SK-N-SH (cell line): ENCODE data around the gene LRIT2. TPM values are rescaled to one million over a fixed set of nuclear protein-coding genes. Genes with fewer than 3 reads are reported as not detected.
A peak's percentile ranks its signal among the peaks of the same experiment; 100 is the strongest.

ENCODE experiments used
- CTCF ChIA-PET: fragments of 300-600, 350-600 bp; formaldehyde crosslinking; extraction: SDS; loops from one replicate; lab custom pipeline; 2021; lab: Yijun Ruan, JAX
- POLR2A ChIA-PET: fragments of 350-600 bp; sonication (Branson Sonifier 250); formaldehyde crosslinking; extraction: SDS; loops from one replicate; lab custom pipeline; 2020; ENCODE audit warnings: antibody characterized with exemption, inconsistent platforms; lab: Yijun Ruan, JAX
- DNase-seq: peaks from one replicate; pipeline ENCODE4 v3.0.0; 2012
- H2AFZ ChIP-seq: fragments of 200-600 bp; sonication (generic); 2 replicates; pipeline ENCODE4 v1.8.1; 2016; ENCODE audit warnings: antibody characterized with exemption, mild to moderate bottlenecking, low read depth
- H3F3A ChIP-seq: fragments of 200-600 bp; sonication (generic); replicated peaks from 2 replicates; pipeline ENCODE3; 2016; ENCODE audit warnings: antibody characterized with exemption, mild to moderate bottlenecking; ENCODE audit not compliant: insufficient read depth
- H3K27ac ChIP-seq, 2 experiments: fragments of 200-500 bp in 1 of 2; fragments of 200-600 bp in 1 of 2; sonication (Bioruptor generic) in 1 of 2; sonication (generic), shearing (Covaris generic) in 1 of 2; 2 replicates each; pipeline versions ENCODE4 v1.5.1 to v1.6.1; 2014 to 2016; ENCODE audit warnings: low read depth in 2 of 2, inconsistent platforms in 1 of 2, low read length in 1 of 2, mild to moderate bottlenecking in 1 of 2, mixed read lengths in 1 of 2
- H3K27me3 ChIP-seq: fragments of 200-600 bp; sonication (generic), shearing (Covaris generic); 2 replicates; pipeline ENCODE4 v1.6.1; 2016; ENCODE audit warnings: mixed run types; ENCODE audit not compliant: insufficient read depth
- H3K36me3 ChIP-seq, 2 experiments: fragments of 200-500 bp in 1 of 2; fragments of 200-600 bp in 1 of 2; sonication (Bioruptor generic) in 1 of 2; sonication (generic) in 1 of 2; replicated peaks in 1 of 2; 2 replicates each; pipeline versions ENCODE3 to v1.5.1; 2014 to 2016; ENCODE audit warnings: low read length in 1 of 2, mild to moderate bottlenecking in 1 of 2; ENCODE audit not compliant: insufficient read depth in 2 of 2, control insufficient read depth in 1 of 2
- H3K4me1 ChIP-seq, 2 experiments: fragments of 200-500 bp in 1 of 2; fragments of 200-600 bp in 1 of 2; sonication (Bioruptor generic) in 1 of 2; sonication (generic), shearing (Covaris generic) in 1 of 2; 2 replicates each; pipeline versions ENCODE4 v1.5.1 to v1.6.1; 2014 to 2016; ENCODE audit warnings: low read depth in 1 of 2, low read length in 1 of 2, mixed run types in 1 of 2; ENCODE audit not compliant: insufficient read depth in 2 of 2, control insufficient read depth in 1 of 2
- H3K4me2 ChIP-seq: fragments of 200-600 bp; sonication (generic), shearing (Covaris generic); 2 replicates; pipeline ENCODE4 v1.6.1; 2017; ENCODE audit warnings: mixed run types
- H3K4me3 ChIP-seq, 2 experiments: fragments of 200-500 bp in 1 of 2; fragments of 200-600 bp in 1 of 2; sonication (Bioruptor generic) in 1 of 2; sonication (generic), shearing (Covaris generic) in 1 of 2; 2 replicates each; pipeline versions ENCODE4 v1.5.1 to v1.8.1; 2014 to 2016; ENCODE audit warnings: low read depth in 2 of 2, inconsistent platforms in 1 of 2, low read length in 1 of 2, mild to moderate bottlenecking in 1 of 2, mixed read lengths in 1 of 2, moderate library complexity in 1 of 2
- H3K79me2 ChIP-seq: fragments of 200-600 bp; sonication (generic); 2 replicates; pipeline ENCODE4 v1.8.1; 2017; ENCODE audit warnings: mild to moderate bottlenecking; ENCODE audit not compliant: insufficient read depth
- H3K9ac ChIP-seq: fragments of 200-600 bp; sonication (generic); 2 replicates; pipeline ENCODE4 v1.6.1; 2017; ENCODE audit warnings: mixed run types
- H3K9me2 ChIP-seq: fragments of 200-600 bp; sonication (generic); 2 replicates; pipeline ENCODE4 v1.6.1; 2017; ENCODE audit warnings: mixed run types
- H3K9me3 ChIP-seq: fragments of 200-600 bp; sonication (generic); 2 replicates; pipeline ENCODE4 v1.6.1; 2017; ENCODE audit warnings: mixed run types, mild to moderate bottlenecking, moderate library complexity
- H4K20me1 ChIP-seq: fragments of 200-600 bp; sonication (generic); 2 replicates; pipeline ENCODE4 v1.6.1; 2017; ENCODE audit warnings: mild to moderate bottlenecking, mixed run types; ENCODE audit not compliant: insufficient read depth
- ELF1 ChIP-seq: IDR thresholded peaks from 2 replicates; pipeline ENCODE4 v1.4.0; 2012
- EP300 ChIP-seq, 2 experiments: IDR thresholded peaks; 2 replicates each; pipeline versions ENCODE4 v1.4.0 to v1.6.1; 2012; ENCODE audit warnings: borderline replicate concordance in 1 of 2, low read depth in 1 of 2, low read length in 1 of 2
- EZH2phosphoT487 ChIP-seq: fragments of 200-600 bp; sonication (generic); IDR thresholded peaks from 2 replicates; pipeline ENCODE4 v1.6.1; 2017; ENCODE audit warnings: low read depth, mixed run types, mild to moderate bottlenecking, antibody characterized with exemption, moderate library complexity, borderline replicate concordance
- FOSL2 ChIP-seq: IDR thresholded peaks from 2 replicates; pipeline ENCODE4 v1.4.0; 2012; ENCODE audit warnings: low read depth, mild to moderate bottlenecking, moderate library complexity, borderline replicate concordance
- FOXJ3 ChIP-seq: sonication (generic); formaldehyde crosslinking; IDR thresholded peaks from 2 replicates; pipeline ENCODE4 v1.5.1; 2020; ENCODE audit warnings: mild to moderate bottlenecking, missing genetic modification reagents
- FOXM1 ChIP-seq: IDR thresholded peaks from 2 replicates; pipeline ENCODE4 v1.4.0; 2012; ENCODE audit warnings: low read depth, mild to moderate bottlenecking
- GABPA ChIP-seq: IDR thresholded peaks from 2 replicates; pipeline ENCODE4 v1.4.0; 2012; ENCODE audit warnings: low read depth, mild to moderate bottlenecking
- GATA2 ChIP-seq: sonication (generic); formaldehyde crosslinking; IDR thresholded peaks from 2 replicates; pipeline ENCODE4 v1.5.0; 2020; ENCODE audit warnings: mild to moderate bottlenecking, missing genetic modification reagents
- JUND ChIP-seq: IDR thresholded peaks from 2 replicates; pipeline ENCODE4 v1.4.0; 2012
- MEF2A ChIP-seq: IDR thresholded peaks from 2 replicates; pipeline ENCODE4 v1.4.0; 2012; ENCODE audit warnings: low read depth, borderline replicate concordance
- MXI1 ChIP-seq: IDR thresholded peaks from 2 replicates; pipeline ENCODE4 v1.6.1; 2012; ENCODE audit warnings: mild to moderate bottlenecking, low read depth, low read length, improper control_type of control experiment
- NFIC ChIP-seq: IDR thresholded peaks from 2 replicates; pipeline ENCODE4 v1.4.0; 2012; ENCODE audit warnings: borderline replicate concordance
- NRF1 ChIP-seq: IDR thresholded peaks from 2 replicates; pipeline ENCODE4 v1.6.1; 2012; ENCODE audit warnings: low read depth, mild to moderate bottlenecking, low read length
- POLR2AphosphoS5 ChIP-seq: IDR thresholded peaks from 2 replicates; pipeline ENCODE4 v1.6.1; 2012; ENCODE audit warnings: low read depth, low read length
- RAD21 ChIP-seq: IDR thresholded peaks from 2 replicates; pipeline ENCODE4 v1.6.1; 2012; ENCODE audit warnings: mild to moderate bottlenecking, low read length
- RCOR1 ChIP-seq: fragments of 150-350 bp; IDR thresholded peaks from 2 replicates; pipeline ENCODE4 v1.6.1; 2017; ENCODE audit warnings: antibody characterized with exemption, low read length
- RFX5 ChIP-seq: IDR thresholded peaks from 2 replicates; pipeline ENCODE4 v1.6.1; 2012; ENCODE audit warnings: mild to moderate bottlenecking, improper control_type of control experiment, low read length
- SIN3A ChIP-seq: IDR thresholded peaks from 2 replicates; pipeline ENCODE4 v1.6.1; 2012; ENCODE audit warnings: low read depth, mild to moderate bottlenecking, low read length, moderate library complexity, borderline replicate concordance
- TAF1 ChIP-seq: IDR thresholded peaks from 2 replicates; pipeline ENCODE4 v1.6.1; 2012; ENCODE audit warnings: low read depth, mild to moderate bottlenecking, low read length, moderate library complexity, borderline replicate concordance
- TCF12 ChIP-seq: IDR thresholded peaks from 2 replicates; pipeline ENCODE4 v1.4.0; 2012
- TEAD4 ChIP-seq: IDR thresholded peaks from 2 replicates; pipeline ENCODE4 v1.4.0; 2012; ENCODE audit warnings: mild to moderate bottlenecking, borderline replicate concordance; ENCODE audit not compliant: insufficient read depth
- YY1 ChIP-seq: IDR thresholded peaks from 2 replicates; pipeline ENCODE4 v1.4.0; 2012; ENCODE audit warnings: low read depth, mild to moderate bottlenecking
- WGBS: methylation state at CpG from one replicate; pipeline ENCODE4 v1.1.6; 2017; ENCODE audit warnings: low lambda C conversion rate; 5-methylcytosine and 5-hydroxymethylcytosine counted together
- polyA plus RNA-seq, 3 experiments: library from polyadenylated mRNA; depleted of rRNA; stranded (reverse); fragments of >200 nt; gene quantifications; 2 replicates each; pipeline ENCODE4 v1.2.3, GENCODE V29; 2012
- TF ChIP-seq, protein P1 (sequence below): fragments of 200-600 bp; sonication (generic); IDR thresholded peaks from 2 replicates; pipeline ENCODE4 v1.6.1; 2017; ENCODE audit warnings: antibody characterized with exemption, mild to moderate bottlenecking, moderate library complexity
- TF ChIP-seq, protein P2 (sequence below): IDR thresholded peaks from 2 replicates; pipeline ENCODE4 v1.4.0; 2012; ENCODE audit warnings: low read depth, borderline replicate concordance
- TF ChIP-seq, protein P3 (sequence below): IDR thresholded peaks from 2 replicates; pipeline ENCODE4; 2012
- TF ChIP-seq, protein P4 (sequence below): fragments of 150-350 bp; IDR thresholded peaks from 2 replicates; pipeline ENCODE4 v1.6.1; 2017; ENCODE audit warnings: antibody characterized with exemption, low read length, low read depth, borderline replicate concordance

Gene LRIT2
- polyA plus RNA-seq, 1 of the 3 experiments (the other 2 are of a cell fraction): not detected

DNA sequence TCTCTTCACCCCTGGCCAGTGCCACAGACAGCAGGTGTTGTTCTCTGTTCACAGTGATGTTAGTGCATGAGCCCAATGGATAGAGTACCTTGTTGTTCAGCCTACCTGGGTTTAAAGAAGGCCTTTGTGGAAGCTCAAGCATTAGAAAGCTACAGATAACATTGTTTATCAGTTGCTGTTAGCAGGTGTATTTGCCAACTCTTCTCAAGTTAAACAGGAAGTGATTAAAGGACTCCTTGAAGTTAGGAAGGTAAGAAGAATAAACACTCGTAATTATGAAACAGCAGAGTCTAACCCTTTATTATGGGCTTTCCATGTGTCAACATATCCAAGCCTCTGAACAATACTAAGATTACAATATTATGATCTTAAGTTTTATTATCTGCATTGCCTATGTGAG is 45.4 kb upstream of the LRIT2 start (continued):
- TF ChIP-seq, protein P1, sequence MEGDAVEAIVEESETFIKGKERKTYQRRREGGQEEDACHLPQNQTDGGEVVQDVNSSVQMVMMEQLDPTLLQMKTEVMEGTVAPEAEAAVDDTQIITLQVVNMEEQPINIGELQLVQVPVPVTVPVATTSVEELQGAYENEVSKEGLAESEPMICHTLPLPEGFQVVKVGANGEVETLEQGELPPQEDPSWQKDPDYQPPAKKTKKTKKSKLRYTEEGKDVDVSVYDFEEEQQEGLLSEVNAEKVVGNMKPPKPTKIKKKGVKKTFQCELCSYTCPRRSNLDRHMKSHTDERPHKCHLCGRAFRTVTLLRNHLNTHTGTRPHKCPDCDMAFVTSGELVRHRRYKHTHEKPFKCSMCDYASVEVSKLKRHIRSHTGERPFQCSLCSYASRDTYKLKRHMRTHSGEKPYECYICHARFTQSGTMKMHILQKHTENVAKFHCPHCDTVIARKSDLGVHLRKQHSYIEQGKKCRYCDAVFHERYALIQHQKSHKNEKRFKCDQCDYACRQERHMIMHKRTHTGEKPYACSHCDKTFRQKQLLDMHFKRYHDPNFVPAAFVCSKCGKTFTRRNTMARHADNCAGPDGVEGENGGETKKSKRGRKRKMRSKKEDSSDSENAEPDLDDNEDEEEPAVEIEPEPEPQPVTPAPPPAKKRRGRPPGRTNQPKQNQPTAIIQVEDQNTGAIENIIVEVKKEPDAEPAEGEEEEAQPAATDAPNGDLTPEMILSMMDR: no peak
- TF ChIP-seq GABPA (no peak), NFIC (no peak)
- TF ChIP-seq, protein P2, sequence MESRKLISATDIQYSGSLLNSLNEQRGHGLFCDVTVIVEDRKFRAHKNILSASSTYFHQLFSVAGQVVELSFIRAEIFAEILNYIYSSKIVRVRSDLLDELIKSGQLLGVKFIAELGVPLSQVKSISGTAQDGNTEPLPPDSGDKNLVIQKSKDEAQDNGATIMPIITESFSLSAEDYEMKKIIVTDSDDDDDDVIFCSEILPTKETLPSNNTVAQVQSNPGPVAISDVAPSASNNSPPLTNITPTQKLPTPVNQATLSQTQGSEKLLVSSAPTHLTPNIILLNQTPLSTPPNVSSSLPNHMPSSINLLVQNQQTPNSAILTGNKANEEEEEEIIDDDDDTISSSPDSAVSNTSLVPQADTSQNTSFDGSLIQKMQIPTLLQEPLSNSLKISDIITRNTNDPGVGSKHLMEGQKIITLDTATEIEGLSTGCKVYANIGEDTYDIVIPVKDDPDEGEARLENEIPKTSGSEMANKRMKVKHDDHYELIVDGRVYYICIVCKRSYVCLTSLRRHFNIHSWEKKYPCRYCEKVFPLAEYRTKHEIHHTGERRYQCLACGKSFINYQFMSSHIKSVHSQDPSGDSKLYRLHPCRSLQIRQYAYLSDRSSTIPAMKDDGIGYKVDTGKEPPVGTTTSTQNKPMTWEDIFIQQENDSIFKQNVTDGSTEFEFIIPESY: no peak

DNA sequence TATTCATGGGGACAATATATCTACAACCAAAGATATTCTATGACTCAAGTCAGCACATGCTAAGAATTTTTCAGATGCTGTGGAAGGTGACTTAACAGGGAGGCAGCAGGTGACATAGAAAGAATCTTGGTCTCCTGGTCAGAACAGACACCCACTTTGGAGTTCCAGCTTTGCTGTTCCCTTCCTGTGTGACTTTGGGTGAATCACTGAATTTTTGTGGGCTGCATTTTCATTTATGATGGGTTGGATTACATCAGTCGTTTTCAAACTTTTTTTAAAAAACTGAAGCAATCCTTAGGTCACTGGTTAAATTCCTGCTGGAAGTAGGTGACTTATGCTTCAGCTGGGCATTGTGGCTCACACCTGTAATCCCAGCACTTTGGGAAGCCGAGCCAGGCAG is 44.4 kb upstream of the LRIT2 start:
- no peak for DNase-seq
- Histone ChIP-seq H3K9me2 (no peaks in the 10 kb centered on the region), H3K9me3 (no peaks in the 10 kb centered on the region), H3K79me2 (no peaks in the 10 kb centered on the region), H3K9ac (no peak overlapping the region), H3K4me1 (peaks cover 7 to 8% of the 10 kb centered on the region in 2 experiments; a peak in 3 of 4 replicates), H3K4me2 (peak overlapping the region; percentile 38; the same call in 1 of the 2 replicates), H3K27me3 (no peaks in the 10 kb centered on the region), H3K36me3 (no peaks in the 10 kb centered on the region), H3K4me3 (no peak overlapping the region), H3K27ac (no peak overlapping the region; a peak in 1 of 4 replicates), H3F3A (no peaks in the 10 kb centered on the region), H2AFZ (no peak overlapping the region), H4K20me1 (no peaks in the 10 kb centered on the region)
- 13% methylated on average over 2 of the region's 2 CpGs for WGBS
- ChIA-PET POLR2A (no interaction called here), CTCF (interaction anchor here (0.9 to 11.2 kb wide), 2 partner anchors 105 to 270 kb away, joined by 3 to 201 read pairs; no protein-coding TSS in a partner anchor)
- TF ChIP-seq SIN3A: no peak
- TF ChIP-seq, protein P1: no peak
- TF ChIP-seq, protein P3, sequence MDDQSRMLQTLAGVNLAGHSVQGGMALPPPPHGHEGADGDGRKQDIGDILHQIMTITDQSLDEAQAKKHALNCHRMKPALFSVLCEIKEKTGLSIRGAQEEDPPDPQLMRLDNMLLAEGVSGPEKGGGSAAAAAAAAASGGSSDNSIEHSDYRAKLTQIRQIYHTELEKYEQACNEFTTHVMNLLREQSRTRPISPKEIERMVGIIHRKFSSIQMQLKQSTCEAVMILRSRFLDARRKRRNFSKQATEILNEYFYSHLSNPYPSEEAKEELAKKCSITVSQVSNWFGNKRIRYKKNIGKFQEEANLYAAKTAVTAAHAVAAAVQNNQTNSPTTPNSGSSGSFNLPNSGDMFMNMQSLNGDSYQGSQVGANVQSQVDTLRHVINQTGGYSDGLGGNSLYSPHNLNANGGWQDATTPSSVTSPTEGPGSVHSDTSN: no peak
- TF ChIP-seq MXI1: no peak
- TF ChIP-seq EZH2phosphoT487: no peak
- TF ChIP-seq ELF1: no peak
- TF ChIP-seq FOXM1: no peak
- TF ChIP-seq RCOR1: no peak
- TF ChIP-seq NRF1: no peak
- TF ChIP-seq RAD21: no peak
- TF ChIP-seq, protein P4, sequence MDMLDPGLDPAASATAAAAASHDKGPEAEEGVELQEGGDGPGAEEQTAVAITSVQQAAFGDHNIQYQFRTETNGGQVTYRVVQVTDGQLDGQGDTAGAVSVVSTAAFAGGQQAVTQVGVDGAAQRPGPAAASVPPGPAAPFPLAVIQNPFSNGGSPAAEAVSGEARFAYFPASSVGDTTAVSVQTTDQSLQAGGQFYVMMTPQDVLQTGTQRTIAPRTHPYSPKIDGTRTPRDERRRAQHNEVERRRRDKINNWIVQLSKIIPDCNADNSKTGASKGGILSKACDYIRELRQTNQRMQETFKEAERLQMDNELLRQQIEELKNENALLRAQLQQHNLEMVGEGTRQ: no peak
- no peak for TF ChIP-seq YY1
- no peak for TF ChIP-seq MEF2A
- 0 out of 2 replicates have a peak, but pooled peaks have one; percentile 14 for TF ChIP-seq TEAD4
- 0 out of 4 replicates have a peak, but pooled peaks of 1 of the 2 experiments have one; percentile 30 for TF ChIP-seq EP300 (IDR thresholded peaks at IDR 0.05; ENCODE audit: borderline replicate concordance in 1 of 2, low read depth in 1 of 2, low read length in 1 of 2)
- no peak for TF ChIP-seq NFIC
- TF ChIP-seq FOSL2: peak; percentile 49; the same call in 1 of the 2 replicates
- TF ChIP-seq JUND: peak; percentile 52
- TF ChIP-seq TCF12: peak; percentile 55
- no peak for TF ChIP-seq GATA2 (CRISPR knock-in tag)
- TF ChIP-seq TAF1: no peak
- TF ChIP-seq RFX5: no peak
- no peak for TF ChIP-seq FOXJ3 (CRISPR knock-in tag)
- TF ChIP-seq POLR2AphosphoS5: no peak
